ENCODE data around the gene FSTL1.

The FSTL1 gene

GRCh38 chr3:120475722-120476377, 25.1 kb upstream of the FSTL1 start:
- Mint-ChIP-seq H3K27me3 (peaks cover 49 to 66% of the 10 kb centered on the region in 2 donors), H3K36me3 (ENCODE audit: insufficient read depth) (no peaks in the 10 kb centered on the region), H3K9me3 (no peaks in the 10 kb centered on the region), H3K4me3 (no peak overlapping the region), H3K27ac (no peak overlapping the region), H3K4me1 (ENCODE audit: low read depth in 2 of 2) (no peaks in the 10 kb centered on the region)
- DNase-seq (no peak), ATAC-seq (replicated peaks) (no peak)

- peaks cover 49 to 58% of the 10 kb centered on the region in 2 donors for H3K27me3 Mint-ChIP-seq
- no peaks in the 10 kb centered on the region for H3K4me1 Mint-ChIP-seq (ENCODE audit: low read depth in 2 of 2)
- no peaks in the 10 kb centered on the region for H3K9me3 Mint-ChIP-seq
- no peak overlapping the region for H3K4me3 Mint-ChIP-seq
- H3K36me3 Mint-ChIP-seq (ENCODE audit: insufficient read depth): no peaks in the 10 kb centered on the region
- no peak overlapping the region for H3K27ac Mint-ChIP-seq
- ATAC-seq (replicated peaks) (no peak), DNase-seq (no peak)
Measured at GRCh38 chr3:120473896-120474675, 23.3 kb upstream of the FSTL1 start.

GRCh38 chr3:120473389-120473788, 22.6 kb upstream of the FSTL1 start:
- Mint-ChIP-seq H3K4me3 (no peak overlapping the region), H3K27ac (no peak overlapping the region), H3K9me3 (no peaks in the 10 kb centered on the region), H3K27me3 (peaks cover 52 to 58% of the 10 kb centered on the region in 2 donors), H3K36me3 (ENCODE audit: insufficient read depth) (no peaks in the 10 kb centered on the region), H3K4me1 (ENCODE audit: low read depth in 2 of 2) (no peaks in the 10 kb centered on the region)
- ATAC-seq (replicated peaks): no peak
- no peak for DNase-seq

GRCh38 chr3:120472121-120472844, 21.5 kb upstream of the FSTL1 start:
- H3K36me3 Mint-ChIP-seq (ENCODE audit: insufficient read depth): no peaks in the 10 kb centered on the region
- no peak for ATAC-seq (replicated peaks)
- no peaks in the 10 kb centered on the region for H3K4me1 Mint-ChIP-seq (ENCODE audit: low read depth in 2 of 2)
- H3K4me3 Mint-ChIP-seq: no peak overlapping the region
- DNase-seq: no peak
- no peaks in the 10 kb centered on the region for H3K9me3 Mint-ChIP-seq
- peaks cover 48 to 55% of the 10 kb centered on the region in 2 donors for H3K27me3 Mint-ChIP-seq
- H3K27ac Mint-ChIP-seq: no peak overlapping the region

- ATAC-seq (replicated peaks) (no peak), DNase-seq (no peak)
- no peak overlapping the region for H3K27ac Mint-ChIP-seq
- no peaks in the 10 kb centered on the region for H3K36me3 Mint-ChIP-seq (ENCODE audit: insufficient read depth)
- H3K9me3 Mint-ChIP-seq: no peaks in the 10 kb centered on the region
- H3K4me3 Mint-ChIP-seq: no peak overlapping the region
- peaks cover 41 to 49% of the 10 kb centered on the region in 2 donors for H3K27me3 Mint-ChIP-seq
- H3K4me1 Mint-ChIP-seq (ENCODE audit: low read depth in 2 of 2): no peaks in the 10 kb centered on the region
Measured at GRCh38 chr3:120471643-120472042, 20.9 kb upstream of the FSTL1 start.

GRCh38 chr3:120470870-120471269, 20.1 kb upstream of the FSTL1 start:
- Mint-ChIP-seq H3K27ac (no peak overlapping the region), H3K36me3 (ENCODE audit: insufficient read depth) (no peaks in the 10 kb centered on the region), H3K9me3 (no peaks in the 10 kb centered on the region), H3K4me3 (no peak overlapping the region), H3K27me3 (peaks cover 34 to 44% of the 10 kb centered on the region in 2 donors), H3K4me1 (ENCODE audit: low read depth in 2 of 2) (no peaks in the 10 kb centered on the region)
- DNase-seq: no peak
- no peak for ATAC-seq (replicated peaks)

- Mint-ChIP-seq H3K36me3 (ENCODE audit: insufficient read depth) (no peaks in the 10 kb centered on the region), H3K4me3 (no peak overlapping the region), H3K9me3 (no peaks in the 10 kb centered on the region), H3K27ac (no peak overlapping the region), H3K27me3 (peaks cover 24 to 34% of the 10 kb centered on the region in 2 donors), H3K4me1 (ENCODE audit: low read depth in 2 of 2) (no peaks in the 10 kb centered on the region)
- ATAC-seq (replicated peaks) (no peak), DNase-seq (no peak)
Measured at GRCh38 chr3:120469882-120470301, 19.1 kb upstream of the FSTL1 start.

- Mint-ChIP-seq H3K4me1 (ENCODE audit: low read depth in 2 of 2) (no peaks in the 10 kb centered on the region), H3K4me3 (no peak overlapping the region), H3K9me3 (no peaks in the 10 kb centered on the region), H3K27ac (no peak overlapping the region), H3K36me3 (ENCODE audit: insufficient read depth) (no peaks in the 10 kb centered on the region), H3K27me3 (peaks cover 19 to 30% of the 10 kb centered on the region in 2 donors)
- ATAC-seq (replicated peaks) (no peak), DNase-seq (no peak)
Measured at GRCh38 chr3:120469440-120469839, 18.6 kb upstream of the FSTL1 start.

- DNase-seq (no peak), ATAC-seq (replicated peaks) (no peak)
- peaks cover 16 to 25% of the 10 kb centered on the region in 2 donors for H3K27me3 Mint-ChIP-seq
- no peaks in the 10 kb centered on the region for H3K9me3 Mint-ChIP-seq
- no peak overlapping the region for H3K4me3 Mint-ChIP-seq
- no peaks in the 10 kb centered on the region for H3K36me3 Mint-ChIP-seq (ENCODE audit: insufficient read depth)
- no peak overlapping the region for H3K27ac Mint-ChIP-seq
- H3K4me1 Mint-ChIP-seq (ENCODE audit: low read depth in 2 of 2): no peaks in the 10 kb centered on the region
Measured at GRCh38 chr3:120468635-120469295, 18.0 kb upstream of the FSTL1 start.

- no peak for ATAC-seq (replicated peaks)
- Mint-ChIP-seq H3K36me3 (ENCODE audit: insufficient read depth) (no peaks in the 10 kb centered on the region), H3K4me3 (no peak overlapping the region), H3K4me1 (ENCODE audit: low read depth in 2 of 2) (peaks cover 0 to 2% of the 10 kb centered on the region in 2 donors), H3K27ac (no peak overlapping the region), H3K27me3 (peaks cover 6 to 22% of the 10 kb centered on the region in 2 donors), H3K9me3 (no peaks in the 10 kb centered on the region)
- no peak for DNase-seq
Measured at GRCh38 chr3:120462409-120462959, 11.7 kb upstream of the FSTL1 start.

- ATAC-seq (replicated peaks): no peak
- Mint-ChIP-seq H3K4me3 (no peak overlapping the region), H3K36me3 (ENCODE audit: insufficient read depth) (no peaks in the 10 kb centered on the region), H3K9me3 (no peaks in the 10 kb centered on the region), H3K27me3 (peaks cover 6 to 22% of the 10 kb centered on the region in 2 donors), H3K27ac (no peak overlapping the region), H3K4me1 (ENCODE audit: low read depth in 2 of 2) (peaks cover 0 to 2% of the 10 kb centered on the region in 2 donors)
- no peak for DNase-seq
Measured at GRCh38 chr3:120461416-120461815, 10.6 kb upstream of the FSTL1 start.

GRCh38 chr3:120460862-120461261, 10.1 kb upstream of the FSTL1 start:
- Mint-ChIP-seq H3K4me3 (no peak overlapping the region), H3K4me1 (ENCODE audit: low read depth in 2 of 2) (peaks cover 0 to 2% of the 10 kb centered on the region in 2 donors), H3K9me3 (no peaks in the 10 kb centered on the region), H3K27me3 (peaks cover 7 to 23% of the 10 kb centered on the region in 2 donors), H3K36me3 (ENCODE audit: insufficient read depth) (no peaks in the 10 kb centered on the region), H3K27ac (no peak overlapping the region)
- DNase-seq (no peak), ATAC-seq (replicated peaks) (no peak)

- no peaks in the 10 kb centered on the region for H3K9me3 Mint-ChIP-seq
- H3K27ac Mint-ChIP-seq: no peak overlapping the region
- H3K4me1 Mint-ChIP-seq (ENCODE audit: low read depth in 2 of 2): peaks cover 0 to 2% of the 10 kb centered on the region in 2 donors
- no peaks in the 10 kb centered on the region for H3K36me3 Mint-ChIP-seq (ENCODE audit: insufficient read depth)
- DNase-seq (no peak), ATAC-seq (replicated peaks) (no peak)
- no peak overlapping the region for H3K4me3 Mint-ChIP-seq
- peaks cover 12 to 29% of the 10 kb centered on the region in 2 donors for H3K27me3 Mint-ChIP-seq
Measured at GRCh38 chr3:120460181-120460790, 9.5 kb upstream of the FSTL1 start.
